ENCODE measurements around the gene SRRT. TPM values are rescaled to one million over a fixed set of nuclear protein-coding genes. Genes with fewer than 3 reads are reported as not detected.

Gene SRRT
- total and polyA plus RNA-seq, 2 of the 4 experiments (the other 2 are of a cell fraction): 41.4 to 93.5 TPM

DNA sequence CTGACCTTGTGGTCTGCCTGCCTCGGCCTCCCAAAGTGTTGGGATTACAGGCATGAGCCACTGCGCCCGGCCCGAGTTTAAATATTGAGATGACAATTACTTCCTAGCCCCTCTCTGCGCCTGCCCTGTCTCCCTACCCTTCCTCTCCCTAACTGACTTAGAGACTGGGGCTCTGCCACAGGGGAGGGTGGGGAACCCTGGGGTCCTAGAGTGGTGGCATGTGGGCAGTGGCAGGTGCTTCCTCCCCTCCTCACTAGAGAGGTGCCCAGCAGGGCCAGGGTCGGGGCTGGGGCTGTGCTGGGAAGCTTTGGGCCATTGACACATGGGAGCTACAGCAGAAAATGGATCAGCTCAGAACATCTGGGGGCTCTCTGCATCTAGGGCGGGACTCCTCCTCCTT, 27.7 kb downstream of the SRRT start:
- dilution Hi-C loops (cut with HindIII; ENCODE audit: low sequenced_read_pairs, unreplicated experiment): no loop called here
- no peak overlapping the region for H2AFZ ChIP-seq (replicated peaks; ENCODE audit: low read length, poor library complexity)
- POLR2A ChIA-PET (ENCODE audit: unreplicated experiment): no interaction called here

More for the DNA sequence above, 27.7 kb downstream of the SRRT start:
- ATAC-seq (ENCODE audit: low read depth) (no peak), DNase-seq (no peak)
- no peaks in the 10 kb centered on the region for H3K36me3 ChIP-seq (ENCODE audit: control insufficient read depth, insufficient read depth, low read length)
- no peak overlapping the region for H3K18ac ChIP-seq (ENCODE audit: low read depth, low read length)
- no peak overlapping the region for H3K4ac ChIP-seq (ENCODE audit: low read depth, low read length)
- WGBS, 2 experiments (ENCODE audit: extremely low coverage in 2 of 2, insufficient read length in 1 of 2): no CpG with 5 or more reads among the region's 7 CpGs
- intact Hi-C loops (cut with micrococcal nuclease) (no loop called here), in situ Hi-C loops (cut with MboI; ENCODE audit: low sequenced_read_pairs) (no loop called here)
- H3K23ac ChIP-seq (ENCODE audit: low read depth, low read length): no peak overlapping the region
- no peak overlapping the region for H4K91ac ChIP-seq (ENCODE audit: insufficient read depth, low read depth, low read length)
- H2BK120ac ChIP-seq (ENCODE audit: low read depth, low read length): no peak overlapping the region
- no peak overlapping the region for H3K4me3 ChIP-seq (ENCODE audit: insufficient read depth, low read depth, low read length)
- H4K20me1 ChIP-seq (ENCODE audit: insufficient read depth, low read length): no peaks in the 10 kb centered on the region
- no TSS peak for BruUV-seq (replicated peaks)
- no peaks in the 10 kb centered on the region for H3K9me1 ChIP-seq (ENCODE audit: insufficient read depth, low read length)
- peaks cover 20% of the 10 kb centered on the region for H3K27me3 ChIP-seq (ENCODE audit: control insufficient read depth, insufficient read depth, low read length)
- CTCF ChIA-PET: no interaction called here
- TF ChIP-seq RCOR1 (IDR thresholded peaks at IDR 0.05; ENCODE audit: insufficient replicate concordance, low read length) (no peak), MAZ (IDR thresholded peaks at IDR 0.05; ENCODE audit: borderline replicate concordance, low read depth, low read length) (no peak), RFX5 (IDR thresholded peaks at IDR 0.05; ENCODE audit: low read depth, low read length) (no peak), CEBPB (IDR thresholded peaks at IDR 0.05; ENCODE audit: low read depth, low read length) (no peak), MAFK (IDR thresholded peaks at IDR 0.05; ENCODE audit: low read depth, low read length) (no peak), SMC3 (IDR thresholded peaks at IDR 0.05; ENCODE audit: low read depth, low read length) (no peak), FOS (IDR thresholded peaks at IDR 0.05; ENCODE audit: low read depth, low read length) (no peak), BHLHE40 (IDR thresholded peaks at IDR 0.05; ENCODE audit: low read depth, low read length) (no peak), POLR2A (IDR thresholded peaks at IDR 0.05; ENCODE audit: low read depth, low read length) (no peak), NFE2L2 (IDR thresholded peaks at IDR 0.05; ENCODE audit: low read depth, low read length) (no peak)
- TF ChIP-seq, protein P1, sequence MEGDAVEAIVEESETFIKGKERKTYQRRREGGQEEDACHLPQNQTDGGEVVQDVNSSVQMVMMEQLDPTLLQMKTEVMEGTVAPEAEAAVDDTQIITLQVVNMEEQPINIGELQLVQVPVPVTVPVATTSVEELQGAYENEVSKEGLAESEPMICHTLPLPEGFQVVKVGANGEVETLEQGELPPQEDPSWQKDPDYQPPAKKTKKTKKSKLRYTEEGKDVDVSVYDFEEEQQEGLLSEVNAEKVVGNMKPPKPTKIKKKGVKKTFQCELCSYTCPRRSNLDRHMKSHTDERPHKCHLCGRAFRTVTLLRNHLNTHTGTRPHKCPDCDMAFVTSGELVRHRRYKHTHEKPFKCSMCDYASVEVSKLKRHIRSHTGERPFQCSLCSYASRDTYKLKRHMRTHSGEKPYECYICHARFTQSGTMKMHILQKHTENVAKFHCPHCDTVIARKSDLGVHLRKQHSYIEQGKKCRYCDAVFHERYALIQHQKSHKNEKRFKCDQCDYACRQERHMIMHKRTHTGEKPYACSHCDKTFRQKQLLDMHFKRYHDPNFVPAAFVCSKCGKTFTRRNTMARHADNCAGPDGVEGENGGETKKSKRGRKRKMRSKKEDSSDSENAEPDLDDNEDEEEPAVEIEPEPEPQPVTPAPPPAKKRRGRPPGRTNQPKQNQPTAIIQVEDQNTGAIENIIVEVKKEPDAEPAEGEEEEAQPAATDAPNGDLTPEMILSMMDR (conservative IDR thresholded peaks at IDR 0.05; ENCODE audit: low read depth, low read length): no peak
- TF ChIP-seq, protein P2, sequence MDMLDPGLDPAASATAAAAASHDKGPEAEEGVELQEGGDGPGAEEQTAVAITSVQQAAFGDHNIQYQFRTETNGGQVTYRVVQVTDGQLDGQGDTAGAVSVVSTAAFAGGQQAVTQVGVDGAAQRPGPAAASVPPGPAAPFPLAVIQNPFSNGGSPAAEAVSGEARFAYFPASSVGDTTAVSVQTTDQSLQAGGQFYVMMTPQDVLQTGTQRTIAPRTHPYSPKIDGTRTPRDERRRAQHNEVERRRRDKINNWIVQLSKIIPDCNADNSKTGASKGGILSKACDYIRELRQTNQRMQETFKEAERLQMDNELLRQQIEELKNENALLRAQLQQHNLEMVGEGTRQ (IDR thresholded peaks at IDR 0.05; ENCODE audit: low read depth, low read length): no peak
- TF ChIP-seq, protein P3, sequence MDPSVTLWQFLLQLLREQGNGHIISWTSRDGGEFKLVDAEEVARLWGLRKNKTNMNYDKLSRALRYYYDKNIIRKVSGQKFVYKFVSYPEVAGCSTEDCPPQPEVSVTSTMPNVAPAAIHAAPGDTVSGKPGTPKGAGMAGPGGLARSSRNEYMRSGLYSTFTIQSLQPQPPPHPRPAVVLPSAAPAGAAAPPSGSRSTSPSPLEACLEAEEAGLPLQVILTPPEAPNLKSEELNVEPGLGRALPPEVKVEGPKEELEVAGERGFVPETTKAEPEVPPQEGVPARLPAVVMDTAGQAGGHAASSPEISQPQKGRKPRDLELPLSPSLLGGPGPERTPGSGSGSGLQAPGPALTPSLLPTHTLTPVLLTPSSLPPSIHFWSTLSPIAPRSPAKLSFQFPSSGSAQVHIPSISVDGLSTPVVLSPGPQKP (IDR thresholded peaks at IDR 0.05; ENCODE audit: borderline replicate concordance, low read depth, low read length): no peak
- H3K4me2 ChIP-seq (ENCODE audit: low read depth, low read length): no peak overlapping the region
- H4K5ac ChIP-seq (ENCODE audit: low read depth, low read length): no peak overlapping the region
- H2BK5ac ChIP-seq (ENCODE audit: low read depth, low read length, poor library complexity, severe bottlenecking): no peak overlapping the region
- no peak overlapping the region for H4K8ac ChIP-seq (ENCODE audit: low read depth in 2 of 2, low read length in 2 of 2)
- H3K9ac ChIP-seq (ENCODE audit: low read depth, low read length): no peak overlapping the region
- no peak overlapping the region for H3K14ac ChIP-seq (replicated peaks; ENCODE audit: low read depth, low read length)
- no peaks in the 10 kb centered on the region for H3K4me1 ChIP-seq (ENCODE audit: control insufficient read depth, insufficient read depth, low read length)
- peaks cover 3% of the 10 kb centered on the region; the same call in 1 of the 2 replicates for H3K9me3 ChIP-seq (ENCODE audit: control insufficient read depth, insufficient read depth, low read length)
- H2BK20ac ChIP-seq (ENCODE audit: low read depth, low read length): no peak overlapping the region
- no peak overlapping the region for H3K27ac ChIP-seq (ENCODE audit: insufficient read depth, low read length)
- H3K79me1 ChIP-seq (ENCODE audit: low read depth in 1 of 2, low read length in 2 of 2): no peaks in the 10 kb centered on the region
- H3K56ac ChIP-seq (ENCODE audit: extremely low read depth, insufficient read depth, low read length): no peak overlapping the region
- H2AK9ac ChIP-seq (replicated peaks; ENCODE audit: low read depth, low read length, poor library complexity): no peak overlapping the region
- no peak overlapping the region for H2BK15ac ChIP-seq (ENCODE audit: low read depth, low read length)
- no peak overlapping the region for H2AK5ac ChIP-seq (ENCODE audit: low read depth, low read length)
